Fibroblast of upper back skin (primary cell): ENCODE data around the gene SLCO4C1.
A peak's percentile ranks its signal among the peaks of the same experiment; 100 is the strongest.
"Not testable (repeated sequence)": the region's sequence is repeated elsewhere in the genome, so short reads cannot be mapped to it uniquely, and the experiment has no call there.

Experiments
- DNase-seq: peaks from one replicate; pipeline ENCODE4 v3.0.0-alpha.2; 2013

Gene SLCO4C1

GRCh38 chr5:102296178-102296817 is at the start of gene SLCO4C1:
Gene SLCO4C1 (minus strand): TSS chr5:102296284. CDS start chr5:102296262, 22 bp downstream.
- peak; percentile 23 for DNase-seq

GRCh38 chr5:102341681-102342288 is 45.7 kb upstream of the SLCO4C1 start:
- DNase-seq: no peak

- no peak for DNase-seq
Observed at GRCh38 chr5:102324714-102325113, 28.6 kb upstream of the SLCO4C1 start.

GRCh38 chr5:102318801-102319200 is 22.7 kb upstream of the SLCO4C1 start:
- DNase-seq: not testable (repeated sequence)

GRCh38 chr5:102314328-102314727 is 18.2 kb upstream of the SLCO4C1 start:
- no peak for DNase-seq

- no peak for DNase-seq
Observed at GRCh38 chr5:102313912-102314311, 17.8 kb upstream of the SLCO4C1 start.

- DNase-seq: peak; percentile 62
Observed at GRCh38 chr5:102312586-102313370, 16.7 kb upstream of the SLCO4C1 start.

- DNase-seq: no peak
Observed at GRCh38 chr5:102309586-102309985, 13.5 kb upstream of the SLCO4C1 start.

GRCh38 chr5:102307232-102307631 is 11.1 kb upstream of the SLCO4C1 start:
- DNase-seq: no peak

- no peak for DNase-seq
Observed at GRCh38 chr5:102306121-102306520, 10.0 kb upstream of the SLCO4C1 start.

GRCh38 chr5:102295534-102296177 is 428 bp downstream of the SLCO4C1 start:
- DNase-seq: no peak

- DNase-seq: no peak
Observed at GRCh38 chr5:102294886-102295395, 1.1 kb downstream of the SLCO4C1 start.

GRCh38 chr5:102290004-102290403 is 6.1 kb downstream of the SLCO4C1 start:
- no peak for DNase-seq

GRCh38 chr5:102289251-102289899 is 6.7 kb downstream of the SLCO4C1 start:
- no peak for DNase-seq

GRCh38 chr5:102288630-102289029 is 7.5 kb downstream of the SLCO4C1 start:
- no peak for DNase-seq

GRCh38 chr5:102286476-102286875 is 9.6 kb downstream of the SLCO4C1 start:
- no peak for DNase-seq

GRCh38 chr5:102283102-102283797 is 12.8 kb downstream of the SLCO4C1 start:
- no peak for DNase-seq

- DNase-seq: no peak
Observed at GRCh38 chr5:102279711-102280110, 16.4 kb downstream of the SLCO4C1 start.

GRCh38 chr5:102278231-102278630 is 17.9 kb downstream of the SLCO4C1 start:
- DNase-seq: no peak

GRCh38 chr5:102277144-102277543 is 18.9 kb downstream of the SLCO4C1 start:
- no peak for DNase-seq

- no peak for DNase-seq
Observed at GRCh38 chr5:102271759-102272158, 24.3 kb downstream of the SLCO4C1 start.

- no peak for DNase-seq
Observed at GRCh38 chr5:102270036-102270435, 26.0 kb downstream of the SLCO4C1 start.
